ENCODE measurements around the gene PRR5L. TPM values are rescaled to one million over a fixed set of nuclear protein-coding genes. Genes with fewer than 3 reads are reported as not detected.

Gene PRR5L
- total and polyA plus RNA-seq, 9 of the 15 experiments (the other 6 are each of a cell fraction or from before 2014, with no cell fraction given), result 0.11 to 0.60 (median 0.36) TPM; not detected in 2

DNA sequence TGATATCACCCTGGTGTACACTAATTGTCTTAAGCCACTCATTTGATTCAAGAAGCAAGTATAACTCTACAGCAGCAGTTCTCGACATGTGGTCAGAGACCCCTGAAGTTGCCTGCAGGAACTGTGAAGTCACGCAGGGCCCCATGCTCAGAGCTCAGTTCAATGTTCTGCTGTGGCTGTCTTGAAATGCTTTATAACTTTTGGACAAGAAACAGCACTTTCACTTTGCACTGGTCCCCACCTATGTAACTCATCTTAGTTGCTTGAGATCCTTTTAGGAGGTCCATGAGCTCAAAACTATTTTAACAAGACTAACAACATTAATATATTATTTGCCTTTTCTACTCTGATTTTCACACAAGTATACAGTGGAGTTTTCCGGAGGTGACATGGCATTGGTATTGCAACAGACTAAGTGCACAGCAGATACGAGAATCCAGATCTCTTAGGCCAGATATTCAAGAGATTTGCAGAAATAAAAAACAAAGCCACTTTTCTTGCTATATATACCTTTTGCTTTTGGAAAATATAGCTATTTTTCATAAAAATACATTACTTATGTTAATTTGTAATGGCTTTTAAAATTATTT lies 64.8 kb downstream of the PRR5L start:
- H3K4me1 ChIP-seq (replicated peaks in 1 of 2; ENCODE audit: control insufficient read depth in 2 of 2, insufficient read depth in 2 of 2, low read length in 2 of 2), result no peaks in the 10 kb centered on the region; a peak in 3 of 5 replicates
- ChIA-PET CTCF (ENCODE audit: low intra/inter-chr PET ratio) (no interaction called here), POLR2A (no interaction called here)
- no peaks in the 10 kb centered on the region for H3K36me3 ChIP-seq (ENCODE audit: control insufficient read depth, insufficient read depth, low read length)
- BruUV-seq (replicated peaks), result no TSS peak
- H3K4me3 ChIP-seq, result no peak overlapping the region
- TF ChIP-seq, protein P1, sequence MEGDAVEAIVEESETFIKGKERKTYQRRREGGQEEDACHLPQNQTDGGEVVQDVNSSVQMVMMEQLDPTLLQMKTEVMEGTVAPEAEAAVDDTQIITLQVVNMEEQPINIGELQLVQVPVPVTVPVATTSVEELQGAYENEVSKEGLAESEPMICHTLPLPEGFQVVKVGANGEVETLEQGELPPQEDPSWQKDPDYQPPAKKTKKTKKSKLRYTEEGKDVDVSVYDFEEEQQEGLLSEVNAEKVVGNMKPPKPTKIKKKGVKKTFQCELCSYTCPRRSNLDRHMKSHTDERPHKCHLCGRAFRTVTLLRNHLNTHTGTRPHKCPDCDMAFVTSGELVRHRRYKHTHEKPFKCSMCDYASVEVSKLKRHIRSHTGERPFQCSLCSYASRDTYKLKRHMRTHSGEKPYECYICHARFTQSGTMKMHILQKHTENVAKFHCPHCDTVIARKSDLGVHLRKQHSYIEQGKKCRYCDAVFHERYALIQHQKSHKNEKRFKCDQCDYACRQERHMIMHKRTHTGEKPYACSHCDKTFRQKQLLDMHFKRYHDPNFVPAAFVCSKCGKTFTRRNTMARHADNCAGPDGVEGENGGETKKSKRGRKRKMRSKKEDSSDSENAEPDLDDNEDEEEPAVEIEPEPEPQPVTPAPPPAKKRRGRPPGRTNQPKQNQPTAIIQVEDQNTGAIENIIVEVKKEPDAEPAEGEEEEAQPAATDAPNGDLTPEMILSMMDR (IDR thresholded peaks at IDR 0.05 in 2 of 3, conservative IDR thresholded peaks at IDR 0.05 in 1 of 3; ENCODE audit: insufficient read depth in 2 of 3, low read depth in 1 of 3, low read length in 3 of 3), result no peak
- no peak for TF ChIP-seq MLX (CRISPR knock-in tag; conservative IDR thresholded peaks at IDR 0.05)
- no peak for TF ChIP-seq MYNN (IDR thresholded peaks at IDR 0.05)
- no peak for TF ChIP-seq MYNN (CRISPR knock-in tag; IDR thresholded peaks at IDR 0.05)
- TF ChIP-seq ZNF584 (CRISPR knock-in tag; IDR thresholded peaks at IDR 0.05; ENCODE audit: low read depth), result no peak
- no peak for TF ChIP-seq XRCC4 (IDR thresholded peaks at IDR 0.05; ENCODE audit: extremely low read depth, insufficient read depth, insufficient read length)
- H3K9me1 ChIP-seq (ENCODE audit: control insufficient read depth, insufficient read depth, low read length), result no peaks in the 10 kb centered on the region
- H4K20me1 ChIP-seq (replicated peaks; ENCODE audit: control insufficient read depth, insufficient read depth, low read length), result no peaks in the 10 kb centered on the region
- intact Hi-C loops (cut with micrococcal nuclease), result loop anchor here (5.0 kb wide), 1 partner anchor 96 kb away; no protein-coding TSS in a partner anchor
- DNase-seq (ENCODE audit: extremely low read depth in 1 of 4, low spot score in 3 of 4) (no peak), FAIRE-seq (no peak), ATAC-seq (no peak)
- in situ Hi-C loops (cut with MboI), result no loop called here
- no peaks in the 10 kb centered on the region for H3K79me2 ChIP-seq (ENCODE audit: control insufficient read depth, insufficient read depth, low read length)
- no peaks in the 10 kb centered on the region for H3K9me3 ChIP-seq (replicated peaks; ENCODE audit: control insufficient read depth, insufficient read depth, low read depth, low read length)
- no peak overlapping the region for H2AFZ ChIP-seq (ENCODE audit: low read depth, low read length)
- H3K27ac ChIP-seq (ENCODE audit: extremely low read depth, low read depth, low read length), result no peak overlapping the region
- H3K27me3 ChIP-seq (ENCODE audit: control insufficient read depth in 2 of 2, insufficient read depth in 2 of 2, low read length in 2 of 2), result peaks cover 2 to 27% of the 10 kb centered on the region in 2 experiments; a peak in 4 of 5 replicates
- H3K4me2 ChIP-seq (ENCODE audit: insufficient read depth, low read length), result no peak overlapping the region
- no peak overlapping the region for H3K9ac ChIP-seq (ENCODE audit: insufficient read depth in 1 of 2, low read depth in 2 of 2, low read length in 2 of 2)
- 6% methylated on average over 4 of the region's 4 CpGs for WGBS (ENCODE audit: insufficient coverage, low coverage, missing lambda C conversion rate)

All from K562 (cell line).